Peyer's patch (tissue), 4 donors: Measurements from ENCODE around the gene CFAP77.

Experiments
- CTCF ChIP-seq, 6 experiments: fragments of 450-650 bp in 4 of 6; fragments of 200-600 bp in 2 of 6; sonication (generic) in 1 of 6; IDR thresholded peaks; one replicate each; pipeline ENCODE4 v1.5.1; 2017 to 2019; ENCODE audit warnings: antibody characterized with exemption in 6 of 6, mild to moderate bottlenecking in 3 of 6, moderate library complexity in 1 of 6
- POLR2A ChIP-seq, 2 donors: fragments of 450-650 bp; IDR thresholded peaks; one replicate each; pipeline ENCODE4 v1.5.1; 2017; ENCODE audit warnings: antibody characterized with exemption in 2 of 2, mild to moderate bottlenecking in 2 of 2, moderate library complexity in 2 of 2

- TF ChIP-seq CTCF (IDR thresholded peaks at IDR 0.05) (no peak), POLR2A (IDR thresholded peaks at IDR 0.05) (no peak)
Observed at GRCh38 chr9:132571806-132572600, 162.0 kb downstream of the CFAP77 start.
